GM19455 (cell line): Measurements from ENCODE around the gene NEURL3.

Experiments used
- ATAC-seq: cut with Tn5 transposase; IDR thresholded peaks from one replicate; pipeline ENCODE4 v1.9.1; 2021; ENCODE audit not compliant: unreplicated experiment

The NEURL3 gene

GRCh38 chr2:96540136-96540535, 35.0 kb upstream of the NEURL3 start:
- no peak for ATAC-seq

- no peak for ATAC-seq
Measured at GRCh38 chr2:96539215-96539920, 34.2 kb upstream of the NEURL3 start.

- no peak for ATAC-seq
Measured at GRCh38 chr2:96538487-96539214, 33.5 kb upstream of the NEURL3 start.

GRCh38 chr2:96537734-96538486, 32.8 kb upstream of the NEURL3 start:
- ATAC-seq, result peak; percentile 3

GRCh38 chr2:96537066-96537733, 32.0 kb upstream of the NEURL3 start:
- ATAC-seq, result peak; percentile 50

GRCh38 chr2:96536445-96537065, 31.4 kb upstream of the NEURL3 start, which contains the start of gene ARID5A:
Gene ARID5A, plus strand, starts transcription at chr2:96536752. Its CDS starts 75 bp downstream, at chr2:96536827.
- ATAC-seq, result peak; percentile 48

GRCh38 chr2:96535331-96535730, 30.2 kb upstream of the NEURL3 start:
- ATAC-seq, result no peak

GRCh38 chr2:96534701-96535181, 29.6 kb upstream of the NEURL3 start:
- ATAC-seq, result no peak

GRCh38 chr2:96534141-96534540, 29.0 kb upstream of the NEURL3 start:
- ATAC-seq, result no peak

- no peak for ATAC-seq
Measured at GRCh38 chr2:96533292-96534073, 28.3 kb upstream of the NEURL3 start.

- no peak for ATAC-seq
Measured at GRCh38 chr2:96532641-96533291, 27.6 kb upstream of the NEURL3 start.

- peak; percentile 22 for ATAC-seq
Measured at GRCh38 chr2:96531872-96532505, 26.8 kb upstream of the NEURL3 start.

GRCh38 chr2:96531366-96531765, 26.2 kb upstream of the NEURL3 start:
- no peak for ATAC-seq

GRCh38 chr2:96530474-96531357, 25.6 kb upstream of the NEURL3 start:
- ATAC-seq, result no peak

- no peak for ATAC-seq
Measured at GRCh38 chr2:96530144-96530430, 24.9 kb upstream of the NEURL3 start.

GRCh38 chr2:96529376-96530143, 24.4 kb upstream of the NEURL3 start:
- no peak for ATAC-seq

GRCh38 chr2:96528700-96529375, 23.7 kb upstream of the NEURL3 start:
- no peak for ATAC-seq
